ENCODE results near the gene B3GNT4. TPM values are rescaled to one million over a fixed set of nuclear protein-coding genes. Genes with fewer than 3 reads are reported as not detected.

B3GNT4 gene
- total and polyA plus RNA-seq, 2 donors (not counting 1 experiment from before 2014, with no cell fraction given), result not detected

DNA sequence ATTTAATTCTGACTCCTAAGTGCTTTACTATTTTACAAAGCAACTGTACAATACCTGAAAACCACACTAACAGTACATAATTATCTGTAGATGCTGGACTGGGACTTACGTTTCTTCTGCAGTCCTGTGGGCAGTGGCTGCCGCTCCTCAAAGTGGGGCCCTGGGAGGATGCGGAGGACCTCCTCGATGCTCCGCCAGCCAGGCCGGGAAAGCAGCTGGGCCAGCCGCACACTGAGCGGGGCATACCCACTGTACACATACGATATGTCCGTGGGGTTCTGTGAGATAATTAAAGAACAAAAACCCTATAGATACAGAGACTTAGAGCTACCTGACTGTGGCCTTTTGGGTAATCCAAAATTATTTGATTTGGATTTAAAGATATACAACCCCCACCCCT is 29.2 kb downstream of the B3GNT4 start:
- DNase-seq (no peak), ATAC-seq (ENCODE audit: low read depth) (no peak)
- Histone ChIP-seq H3K9me3 (ENCODE audit: control extremely low read depth in 1 of 3, control insufficient read depth in 2 of 3, insufficient read depth in 1 of 3, low read length in 2 of 3) (no peaks in the 10 kb centered on the region), H3K27ac (ENCODE audit: low read length in 2 of 2) (no peak overlapping the region), H3K36me3 (replicated peaks in 1 of 2; ENCODE audit: control extremely low read depth in 1 of 2, control insufficient read depth in 1 of 2, extremely low read depth in 1 of 2, insufficient read depth in 2 of 2, low read length in 1 of 2) (peaks cover 2 to 62% of the 10 kb centered on the region in 2 experiments), H3K4me2 (replicated peaks; ENCODE audit: low read depth, low read length, poor library complexity, severe bottlenecking) (no peak overlapping the region), H3K4me1 (ENCODE audit: control insufficient read depth in 2 of 2, insufficient read depth in 2 of 2, low read length in 2 of 2) (no peaks in the 10 kb centered on the region), H3K4me3 (ENCODE audit: control extremely low read depth in 1 of 5, extremely low read depth in 1 of 5, insufficient read depth in 1 of 5, low read depth in 2 of 5, low read length in 4 of 5) (no peak overlapping the region), H3K9ac (ENCODE audit: low read length) (no peak overlapping the region), H3K27me3 (replicated peaks in 1 of 4; ENCODE audit: control extremely low read depth in 1 of 4, control insufficient read depth in 3 of 4, insufficient read depth in 4 of 4, low read length in 3 of 4) (no peaks in the 10 kb centered on the region), H2AFZ (ENCODE audit: insufficient read depth, low read depth, low read length, poor library complexity, severe bottlenecking) (no peak overlapping the region), H4K20me1 (ENCODE audit: control insufficient read depth, insufficient read depth, low read length, poor library complexity, severe bottlenecking) (peaks cover under 1% of the 10 kb centered on the region), H3K79me2 (ENCODE audit: control insufficient read depth, insufficient read depth, low read length) (no peaks in the 10 kb centered on the region)
- no peak for TF ChIP-seq EZH2 (IDR thresholded peaks at IDR 0.05; ENCODE audit: borderline replicate concordance, insufficient read depth, low read depth, low read length, poor library complexity, severe bottlenecking)
- TF ChIP-seq, protein P1, sequence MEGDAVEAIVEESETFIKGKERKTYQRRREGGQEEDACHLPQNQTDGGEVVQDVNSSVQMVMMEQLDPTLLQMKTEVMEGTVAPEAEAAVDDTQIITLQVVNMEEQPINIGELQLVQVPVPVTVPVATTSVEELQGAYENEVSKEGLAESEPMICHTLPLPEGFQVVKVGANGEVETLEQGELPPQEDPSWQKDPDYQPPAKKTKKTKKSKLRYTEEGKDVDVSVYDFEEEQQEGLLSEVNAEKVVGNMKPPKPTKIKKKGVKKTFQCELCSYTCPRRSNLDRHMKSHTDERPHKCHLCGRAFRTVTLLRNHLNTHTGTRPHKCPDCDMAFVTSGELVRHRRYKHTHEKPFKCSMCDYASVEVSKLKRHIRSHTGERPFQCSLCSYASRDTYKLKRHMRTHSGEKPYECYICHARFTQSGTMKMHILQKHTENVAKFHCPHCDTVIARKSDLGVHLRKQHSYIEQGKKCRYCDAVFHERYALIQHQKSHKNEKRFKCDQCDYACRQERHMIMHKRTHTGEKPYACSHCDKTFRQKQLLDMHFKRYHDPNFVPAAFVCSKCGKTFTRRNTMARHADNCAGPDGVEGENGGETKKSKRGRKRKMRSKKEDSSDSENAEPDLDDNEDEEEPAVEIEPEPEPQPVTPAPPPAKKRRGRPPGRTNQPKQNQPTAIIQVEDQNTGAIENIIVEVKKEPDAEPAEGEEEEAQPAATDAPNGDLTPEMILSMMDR (IDR thresholded peaks at IDR 0.05), result no peak
- H3K27me3 Mint-ChIP-seq, result no peaks in the 10 kb centered on the region
- CTCF ChIA-PET, result interaction anchor here (0.7 kb wide), 1 partner anchor 1014 kb away, joined by 3 read pairs; no protein-coding TSS in a partner anchor
- intact Hi-C loops (cut with micrococcal nuclease), result no loop called here
- POLR2A ChIA-PET, result no interaction called here
- H3K4me3 Mint-ChIP-seq, result no peak overlapping the region
- no peaks in the 10 kb centered on the region for H3K9me3 Mint-ChIP-seq (ENCODE audit: insufficient read depth)
- 100% methylated on average over 3 of the region's 10 CpGs for WGBS (ENCODE audit: insufficient coverage)
- H3K4me1 Mint-ChIP-seq, result peaks cover 2% of the 10 kb centered on the region
- H3K27ac Mint-ChIP-seq, result no peak overlapping the region

DNA sequence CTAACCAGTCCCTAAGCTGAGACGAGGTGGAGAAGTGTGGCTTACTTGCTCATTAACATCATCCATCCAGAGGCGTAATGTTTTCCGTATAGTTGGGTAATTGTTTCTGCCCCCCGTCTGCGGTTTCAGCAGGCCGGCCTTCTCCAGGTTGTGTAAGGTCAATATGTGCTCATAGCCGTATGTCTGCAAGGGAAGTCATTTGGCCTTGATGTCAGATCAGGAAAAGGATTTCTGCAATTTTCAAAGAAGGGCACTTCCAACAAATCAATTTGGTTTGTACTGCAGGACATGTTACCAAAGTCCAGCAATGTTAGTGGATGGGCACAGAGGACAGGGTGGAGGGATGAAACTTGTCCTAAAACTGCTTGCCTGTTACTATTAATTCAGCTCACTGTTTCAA is 32.2 kb downstream of the B3GNT4 start:
- no peak overlapping the region for H3K4me2 ChIP-seq (replicated peaks; ENCODE audit: low read depth, low read length, poor library complexity, severe bottlenecking)
- Mint-ChIP-seq H3K9me3 (ENCODE audit: insufficient read depth) (no peaks in the 10 kb centered on the region), H3K27ac (no peak overlapping the region), H3K4me1 (no peaks in the 10 kb centered on the region), H3K27me3 (no peaks in the 10 kb centered on the region), H3K4me3 (no peak overlapping the region)
- POLR2A ChIA-PET, result no interaction called here
- no peaks in the 10 kb centered on the region for H3K9me3 ChIP-seq (ENCODE audit: control extremely low read depth in 1 of 3, control insufficient read depth in 2 of 3, insufficient read depth in 1 of 3, low read length in 2 of 3)
- DNase-seq, result no peak
- no peak overlapping the region for H2AFZ ChIP-seq (ENCODE audit: insufficient read depth, low read depth, low read length, poor library complexity, severe bottlenecking)
- CTCF ChIA-PET, result no interaction called here
- no peak overlapping the region for H3K4me3 ChIP-seq (ENCODE audit: control extremely low read depth in 1 of 5, extremely low read depth in 1 of 5, insufficient read depth in 1 of 5, low read depth in 2 of 5, low read length in 4 of 5)
- H3K36me3 ChIP-seq (replicated peaks in 1 of 2; ENCODE audit: control extremely low read depth in 1 of 2, control insufficient read depth in 1 of 2, extremely low read depth in 1 of 2, insufficient read depth in 2 of 2, low read length in 1 of 2), result peaks cover 4 to 63% of the 10 kb centered on the region in 2 experiments
- no peaks in the 10 kb centered on the region for H3K27me3 ChIP-seq (replicated peaks in 1 of 4; ENCODE audit: control extremely low read depth in 1 of 4, control insufficient read depth in 3 of 4, insufficient read depth in 4 of 4, low read length in 3 of 4)
- H3K4me1 ChIP-seq (ENCODE audit: control insufficient read depth in 2 of 2, insufficient read depth in 2 of 2, low read length in 2 of 2), result no peaks in the 10 kb centered on the region
- TF ChIP-seq EZH2 (IDR thresholded peaks at IDR 0.05; ENCODE audit: borderline replicate concordance, insufficient read depth, low read depth, low read length, poor library complexity, severe bottlenecking), result no peak
- TF ChIP-seq, protein P1 (IDR thresholded peaks at IDR 0.05), result no peak
- H3K27ac ChIP-seq (ENCODE audit: low read length in 2 of 2), result no peak overlapping the region
- WGBS (ENCODE audit: insufficient coverage), result 98% methylated on average over 5 of the region's 7 CpGs
- intact Hi-C loops (cut with micrococcal nuclease), result no loop called here
- H3K79me2 ChIP-seq (ENCODE audit: control insufficient read depth, insufficient read depth, low read length), result no peaks in the 10 kb centered on the region
- H4K20me1 ChIP-seq (ENCODE audit: control insufficient read depth, insufficient read depth, low read length, poor library complexity, severe bottlenecking), result no peaks in the 10 kb centered on the region
- H3K9ac ChIP-seq (ENCODE audit: low read length), result no peak overlapping the region
- ATAC-seq (ENCODE audit: low read depth), result no peak
